ENCODE measurements around the gene NELFA.

NELFA gene

DNA sequence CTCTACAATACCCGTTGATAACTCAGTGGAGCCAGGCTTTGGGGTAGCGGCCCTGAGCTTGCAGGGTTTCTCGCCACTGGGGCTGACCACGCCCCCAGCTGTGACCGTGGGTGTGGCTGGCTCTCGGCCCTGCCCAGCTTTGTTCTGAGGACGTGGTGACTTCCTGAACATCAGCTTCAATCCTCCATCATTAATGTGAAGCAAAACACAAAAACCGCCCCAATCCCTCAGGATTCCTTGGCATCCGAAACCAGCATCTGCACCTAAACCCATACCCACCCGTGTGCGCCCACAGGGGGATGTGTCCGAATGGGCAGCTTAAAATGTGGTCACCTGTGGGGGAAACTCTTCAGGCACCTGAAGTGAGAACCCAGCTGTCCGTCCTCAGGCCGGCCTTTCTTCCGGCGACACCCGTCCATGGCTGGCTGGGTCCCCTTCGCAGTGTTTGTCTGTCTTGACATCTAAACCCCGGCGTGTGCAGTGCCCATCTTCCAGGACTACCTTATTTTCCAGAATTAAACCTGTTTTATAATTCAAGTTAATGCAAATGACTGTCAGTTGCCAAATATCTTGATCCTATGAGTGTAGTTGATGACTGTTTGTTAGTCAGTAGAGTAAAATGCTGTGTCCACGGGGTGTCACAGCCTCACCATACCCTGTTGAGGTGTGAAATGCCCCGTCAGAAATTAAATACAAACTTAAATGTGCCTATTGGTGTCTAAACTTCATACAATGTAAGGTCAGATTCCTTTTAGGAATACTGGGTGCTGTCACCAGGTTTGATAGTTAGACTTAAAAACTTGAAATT is 27.3 kb downstream of the NELFA start:
- DNase-seq = no peak

DNA sequence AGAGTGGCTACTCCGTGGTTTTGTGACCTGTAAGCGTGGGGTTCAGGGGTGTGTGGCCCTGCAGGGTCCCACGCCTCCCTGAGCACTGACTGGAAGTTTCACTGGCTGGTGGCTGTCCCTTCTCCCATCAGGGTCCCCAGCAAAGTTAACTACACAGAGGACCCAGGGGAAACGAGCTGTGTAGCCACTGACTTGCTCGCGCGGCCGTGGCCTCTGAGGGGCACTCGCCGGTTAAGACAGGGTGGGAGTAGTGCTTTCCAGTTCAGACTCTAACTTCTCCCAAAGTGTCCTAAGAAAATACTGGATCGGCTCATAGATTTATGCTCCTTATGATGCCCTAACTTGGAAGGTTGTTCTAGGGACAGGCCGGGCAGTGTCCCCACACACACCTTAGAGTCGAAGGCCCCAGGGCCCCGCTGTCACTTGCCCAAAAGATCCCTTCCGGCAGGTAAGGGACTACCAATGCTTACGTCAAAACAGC is 28.2 kb downstream of the NELFA start:
- no peak for DNase-seq

DNA sequence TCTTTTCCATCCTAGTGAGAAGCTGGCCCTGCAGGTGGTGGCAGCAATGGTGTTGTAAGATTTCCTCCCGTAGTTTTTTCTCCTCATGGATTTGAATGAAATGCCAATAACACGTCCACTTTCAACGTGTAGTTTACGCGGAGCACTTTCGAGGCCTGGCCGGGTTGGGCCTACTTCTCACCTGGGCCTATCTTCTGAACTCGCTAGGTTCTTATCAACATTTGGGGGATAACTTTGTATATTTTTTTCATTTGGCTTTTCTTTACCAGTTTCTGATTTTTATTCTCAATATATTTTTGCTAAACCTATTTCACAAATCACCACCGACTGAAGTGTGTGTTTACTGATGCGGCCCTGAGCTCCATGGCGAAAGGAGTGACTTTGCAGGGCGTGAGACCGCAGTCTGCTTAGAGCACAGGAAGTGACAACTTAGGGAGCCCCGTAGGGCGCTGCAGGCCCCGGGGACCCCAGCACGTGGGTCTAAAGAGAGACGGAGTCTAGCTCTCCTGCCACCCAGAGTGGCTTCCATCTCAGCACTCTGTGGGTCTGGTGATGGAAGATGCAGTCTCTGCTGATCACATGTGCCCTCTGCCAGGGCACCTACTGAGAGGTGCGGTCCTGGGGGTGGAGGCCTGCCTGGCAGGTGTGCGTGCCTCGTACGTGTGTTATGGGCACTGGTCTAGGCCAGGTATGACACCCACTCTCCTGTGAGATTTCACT is 29.1 kb downstream of the NELFA start:
- DNase-seq = no peak

DNA sequence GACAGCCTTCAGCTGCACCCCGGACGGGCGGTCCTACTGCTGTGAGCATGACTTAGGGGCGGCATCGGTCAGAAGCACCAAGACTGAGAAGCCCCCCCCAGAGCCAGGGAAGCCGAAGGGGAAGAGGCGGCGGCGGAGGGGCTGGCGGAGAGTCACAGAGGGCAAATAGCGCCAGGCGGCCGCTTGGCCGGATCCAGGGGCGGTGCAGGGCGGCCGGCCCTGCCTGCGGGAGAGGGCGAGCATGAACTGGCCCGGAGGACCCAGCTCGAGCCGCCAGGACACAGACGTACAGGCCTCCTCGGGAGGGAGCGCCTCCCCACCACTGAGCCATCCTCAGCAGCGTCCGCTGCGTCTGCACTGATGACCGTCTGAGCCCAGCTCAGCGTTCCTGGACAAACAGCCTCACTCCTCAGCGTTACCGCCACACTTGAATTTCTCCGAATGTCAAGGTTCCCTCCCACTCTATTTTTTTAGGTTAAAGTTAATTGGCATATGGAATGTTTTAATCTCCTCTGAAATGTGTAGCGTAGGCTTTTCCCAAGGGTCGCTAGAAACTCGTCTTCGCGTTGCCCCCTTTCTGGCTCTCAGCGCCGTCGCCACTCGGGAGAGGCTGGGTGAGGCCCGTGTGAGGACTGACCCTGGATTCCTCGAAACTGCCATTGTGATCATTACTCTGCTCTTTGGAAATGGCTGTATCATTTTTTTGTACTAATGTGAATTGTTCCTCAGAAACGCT is 29.9 kb downstream of the NELFA start:
- DNase-seq = no peak

DNA sequence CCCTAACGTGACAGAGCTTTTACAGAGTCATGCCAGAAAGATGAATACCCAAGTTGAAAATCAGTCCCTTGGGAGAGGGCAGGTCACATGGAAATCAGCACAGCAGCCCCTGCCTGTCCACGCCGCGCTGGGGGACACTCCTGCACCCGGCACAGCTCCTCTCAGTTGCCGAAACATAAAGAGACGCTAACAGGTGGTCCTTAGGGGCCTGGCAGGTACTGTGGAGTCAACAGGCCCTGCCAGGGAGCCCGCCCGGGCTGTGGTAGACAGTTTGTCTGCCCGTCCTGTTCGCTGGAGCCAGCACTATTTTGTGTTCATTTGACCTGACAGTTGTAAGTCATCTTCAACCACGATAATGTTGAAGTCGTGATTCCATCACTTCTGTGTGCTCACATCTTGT is 30.5 kb downstream of the NELFA start:
- no peak for DNase-seq

DNA sequence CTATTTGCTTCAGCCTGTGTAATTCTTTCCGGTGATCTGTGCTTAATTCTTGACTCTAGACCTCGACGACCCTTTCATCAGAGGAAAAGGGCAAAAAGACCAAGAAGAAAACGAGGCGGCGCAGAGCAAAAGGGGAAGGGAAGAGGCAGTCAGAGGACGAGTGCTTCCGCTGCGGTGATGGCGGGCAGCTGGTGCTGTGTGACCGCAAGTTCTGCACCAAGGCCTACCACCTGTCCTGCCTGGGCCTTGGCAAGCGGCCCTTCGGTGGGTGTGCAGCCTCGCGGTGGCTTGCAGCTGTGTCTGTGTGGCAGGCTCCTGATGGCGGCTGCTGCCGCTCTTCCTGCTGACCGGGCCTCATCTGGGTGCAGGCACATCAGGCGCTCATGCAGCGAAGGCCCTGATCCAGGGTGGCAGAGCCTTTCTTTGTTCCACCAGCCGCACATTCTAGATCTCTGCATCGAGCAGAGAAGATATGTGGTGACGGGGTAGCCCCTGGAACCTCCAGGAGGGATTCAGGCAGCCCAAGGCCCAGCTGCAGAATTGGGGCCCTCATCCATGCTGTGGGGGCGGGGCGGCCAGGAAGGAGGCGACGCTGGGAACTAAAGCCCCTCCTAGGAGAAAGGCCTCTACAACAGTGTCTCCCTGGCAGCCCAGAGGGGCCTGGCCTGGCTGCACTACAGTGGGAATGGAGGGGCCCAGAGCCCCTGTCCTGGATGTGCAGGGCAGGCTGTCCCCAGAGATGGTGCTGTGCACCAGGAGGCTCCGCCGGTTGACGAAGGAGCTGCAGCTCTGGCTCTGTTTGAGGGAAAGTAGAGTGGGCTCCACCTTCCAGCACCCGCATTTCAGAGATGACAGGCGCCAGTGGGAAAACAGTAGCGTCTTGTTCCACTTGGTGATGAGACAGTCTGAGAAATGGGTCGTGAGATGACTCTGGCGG is 32.1 kb downstream of the NELFA start:
- no peak for DNase-seq

DNA sequence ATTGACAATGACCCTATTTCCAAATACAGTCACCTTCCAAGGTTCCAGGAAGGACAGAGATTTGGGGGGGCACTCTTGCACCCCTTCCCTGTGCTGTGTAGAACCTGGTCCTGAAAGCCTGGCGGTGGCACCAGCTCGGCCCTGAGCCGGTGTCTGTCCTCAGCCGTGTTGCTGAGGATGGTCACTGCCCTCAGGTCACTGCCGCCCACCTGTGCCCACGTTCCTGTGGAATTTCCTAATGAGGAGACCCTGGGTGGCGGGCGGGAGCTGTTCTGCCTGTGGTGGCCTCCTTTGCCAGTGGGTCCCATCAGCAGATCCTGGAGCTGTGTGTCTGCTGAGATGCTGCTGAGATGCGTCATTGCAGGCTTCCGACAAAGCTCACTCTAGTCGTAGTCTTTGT is 32.9 kb downstream of the NELFA start:
- no peak for DNase-seq

DNA sequence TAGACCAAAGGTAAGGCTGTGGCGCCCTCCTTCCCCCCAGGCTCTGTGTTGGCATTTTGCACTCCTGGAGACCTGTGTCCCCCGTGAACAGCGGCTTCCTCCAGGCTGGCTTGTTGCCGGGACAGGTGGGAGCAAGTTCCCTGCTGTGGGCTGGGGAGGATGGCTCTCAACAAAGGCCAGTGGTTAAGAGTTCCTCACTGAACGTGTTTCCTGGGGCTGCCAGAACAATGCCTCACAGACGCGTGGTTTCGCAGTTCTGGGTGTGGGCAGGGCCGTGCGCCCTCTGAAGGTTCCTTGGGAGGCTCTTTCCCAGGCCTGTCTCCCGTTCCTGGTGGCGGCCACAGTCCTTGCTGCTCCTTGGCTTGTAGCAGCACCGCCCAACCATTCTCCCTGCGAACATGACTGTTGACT is 33.4 kb downstream of the NELFA start:
- no peak for DNase-seq

DNA sequence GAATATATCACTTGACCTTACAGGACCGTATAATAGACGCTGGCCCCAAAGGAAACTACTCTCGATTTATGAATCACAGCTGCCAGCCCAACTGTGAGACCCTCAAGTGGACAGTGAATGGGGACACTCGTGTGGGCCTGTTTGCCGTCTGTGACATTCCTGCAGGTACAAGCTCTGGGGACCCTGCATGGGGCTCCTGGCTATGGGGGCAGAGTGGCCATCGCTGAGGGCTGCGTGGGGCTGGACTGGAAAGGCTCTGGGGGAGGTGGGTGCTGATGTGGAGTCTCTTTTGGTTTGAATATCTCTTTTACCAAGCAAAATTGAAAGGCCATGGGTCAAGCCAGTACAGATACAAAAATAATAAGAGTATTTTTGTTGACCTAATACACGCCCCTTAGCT is 33.9 kb downstream of the NELFA start:
- DNase-seq = no peak

DNA sequence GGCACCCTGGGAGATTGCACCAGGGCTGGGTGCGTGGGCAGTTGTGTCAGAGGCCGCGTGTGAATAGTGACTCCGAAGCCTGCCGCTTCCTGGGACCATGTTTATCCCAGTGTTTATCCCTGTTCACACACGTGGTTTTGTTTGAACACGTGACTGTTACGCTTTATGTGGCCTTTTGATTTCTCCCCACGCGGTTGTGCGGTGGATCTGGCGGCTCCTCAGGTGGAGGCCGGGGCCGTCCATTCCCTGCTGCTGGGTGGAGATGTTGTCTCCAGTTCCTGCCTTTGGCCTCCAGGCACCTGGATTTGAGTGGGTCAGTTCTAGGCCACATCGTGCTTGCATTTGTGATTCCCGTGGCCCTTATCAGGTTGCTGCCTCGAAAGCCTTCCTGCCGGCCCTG is 35.1 kb downstream of the NELFA start:
- no peak for DNase-seq

DNA sequence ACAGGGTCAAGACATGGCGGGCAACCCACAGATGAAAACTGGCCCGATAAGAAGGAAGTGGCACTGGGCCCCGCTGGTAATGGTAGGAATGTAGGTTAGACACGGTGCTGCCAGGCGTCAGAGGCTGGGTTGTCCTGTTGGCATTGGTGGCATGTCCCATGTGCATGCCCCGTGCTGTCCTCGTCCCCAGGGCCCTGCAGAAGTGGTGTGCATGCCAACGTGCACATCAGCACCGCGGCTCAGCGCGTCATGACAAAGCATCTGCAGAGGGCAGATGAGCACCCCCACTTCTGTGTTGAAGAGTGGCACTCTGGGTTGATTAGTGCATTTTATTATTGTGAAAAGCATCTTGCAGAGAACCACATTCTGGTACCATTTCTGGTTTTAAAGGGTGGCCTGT is 35.6 kb downstream of the NELFA start:
- no peak for DNase-seq

DNA sequence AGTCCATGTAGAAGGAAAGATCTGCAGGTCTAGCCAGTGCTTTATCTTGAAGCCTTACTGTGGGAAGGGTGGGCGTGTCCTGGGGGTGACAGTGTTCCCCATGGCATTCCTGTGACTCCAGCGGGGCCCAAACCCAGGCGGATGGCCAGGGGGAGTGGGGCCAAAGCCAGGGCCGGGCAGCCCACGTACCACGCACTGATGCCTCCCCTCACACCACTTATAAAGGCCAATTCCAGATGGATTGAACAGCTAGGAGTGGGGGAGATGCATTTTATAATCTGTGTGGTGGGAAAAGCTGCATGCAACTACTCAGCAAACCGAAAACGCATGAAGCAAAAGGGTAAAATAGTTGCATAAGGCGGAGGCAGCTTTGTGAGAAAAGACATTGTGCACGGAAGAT is 36.4 kb downstream of the NELFA start:
- no peak for DNase-seq

DNA sequence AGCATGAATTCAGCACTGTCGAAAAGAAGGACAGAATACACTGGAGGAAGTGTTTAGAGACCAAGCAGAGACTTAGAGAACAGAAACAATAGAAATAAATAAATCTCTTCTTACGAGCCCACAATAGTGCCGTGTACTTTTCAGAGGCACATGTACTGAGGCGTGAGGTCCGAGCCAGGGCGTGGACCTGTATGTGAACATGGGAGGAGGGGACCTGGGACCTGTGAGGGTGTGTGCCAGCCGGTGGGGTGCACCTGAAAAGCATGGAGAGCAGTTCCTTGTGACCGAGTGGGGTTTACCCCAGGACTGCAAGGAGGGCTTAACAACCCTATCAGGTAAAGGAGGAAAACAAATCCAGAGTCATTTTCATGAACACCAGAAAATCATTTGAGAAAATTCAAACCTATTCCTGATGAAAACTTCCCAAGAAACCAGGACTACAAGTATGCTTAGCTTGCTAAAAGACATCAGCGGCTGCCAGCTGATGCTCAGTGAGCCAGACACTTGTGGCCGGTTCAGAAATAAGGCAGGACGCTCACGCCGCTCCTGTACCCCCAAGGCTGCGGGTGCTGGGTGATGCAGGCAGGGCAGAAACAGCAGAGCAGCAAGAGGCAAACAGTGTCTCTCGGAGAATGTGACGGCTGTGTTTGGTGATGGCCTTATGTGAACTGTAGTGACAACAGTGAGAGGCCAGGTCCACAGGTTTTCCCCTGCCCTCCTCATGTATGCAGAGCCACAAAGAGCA is 37.1 kb downstream of the NELFA start:
- DNase-seq = no peak

DNA sequence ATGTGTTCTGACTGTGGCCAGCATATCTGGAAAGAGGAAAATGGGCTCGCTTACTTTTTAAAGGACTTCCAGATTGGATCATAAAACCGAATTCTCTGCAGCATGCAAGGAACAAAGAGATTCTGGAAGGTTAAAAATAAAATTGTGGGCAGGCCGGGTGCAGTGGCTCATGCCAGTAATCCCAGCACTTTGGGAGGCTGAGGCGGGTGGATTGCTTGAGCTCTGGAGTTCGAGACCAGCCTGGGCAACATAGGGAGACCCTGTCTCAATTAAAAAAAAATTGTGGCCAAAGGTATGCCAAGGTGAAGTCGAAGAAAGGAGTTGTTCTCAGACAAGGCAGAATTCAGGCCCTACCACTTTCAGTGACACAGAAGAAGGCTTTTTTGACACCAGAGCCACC is 37.8 kb downstream of the NELFA start:
- no peak for DNase-seq

DNA sequence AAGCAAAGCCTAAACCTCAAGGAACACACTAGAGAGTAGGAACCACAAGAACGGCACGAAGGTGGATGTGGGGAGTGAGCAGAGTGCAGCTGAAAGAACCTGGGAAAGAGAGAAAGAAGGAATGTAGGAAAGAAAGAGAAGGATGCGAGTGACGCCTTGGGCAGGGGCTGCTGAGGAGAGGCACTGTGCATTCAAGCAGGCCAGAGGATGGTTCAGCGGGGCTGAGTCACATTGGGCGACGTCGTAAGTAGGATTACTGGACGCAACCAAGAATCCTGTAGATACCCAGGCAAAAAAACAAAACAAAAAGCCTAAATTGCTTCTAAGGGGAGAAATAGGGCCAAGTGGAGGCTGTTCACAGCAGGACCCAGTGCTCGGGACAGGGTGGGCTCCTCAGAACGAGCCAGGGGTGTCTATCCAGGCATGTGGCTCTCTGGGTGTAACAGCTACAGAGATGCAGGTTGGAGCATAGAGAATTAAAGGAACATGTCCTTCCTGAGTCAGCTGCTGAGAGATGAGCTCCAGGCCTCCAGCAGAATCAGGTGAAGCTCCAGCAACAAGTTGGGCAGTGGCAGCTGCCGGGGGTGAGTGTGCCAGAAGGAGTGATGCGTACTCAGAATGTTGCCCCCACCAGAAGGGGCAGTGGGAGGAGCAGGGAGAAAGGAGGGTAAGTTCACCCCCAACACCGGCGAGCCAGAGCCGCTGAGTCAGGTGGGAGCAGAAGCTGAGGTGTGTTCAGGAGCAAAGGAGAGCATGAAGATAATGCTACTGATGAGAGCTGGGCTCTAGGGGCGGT is 38.6 kb downstream of the NELFA start:
- DNase-seq = no peak

DNA sequence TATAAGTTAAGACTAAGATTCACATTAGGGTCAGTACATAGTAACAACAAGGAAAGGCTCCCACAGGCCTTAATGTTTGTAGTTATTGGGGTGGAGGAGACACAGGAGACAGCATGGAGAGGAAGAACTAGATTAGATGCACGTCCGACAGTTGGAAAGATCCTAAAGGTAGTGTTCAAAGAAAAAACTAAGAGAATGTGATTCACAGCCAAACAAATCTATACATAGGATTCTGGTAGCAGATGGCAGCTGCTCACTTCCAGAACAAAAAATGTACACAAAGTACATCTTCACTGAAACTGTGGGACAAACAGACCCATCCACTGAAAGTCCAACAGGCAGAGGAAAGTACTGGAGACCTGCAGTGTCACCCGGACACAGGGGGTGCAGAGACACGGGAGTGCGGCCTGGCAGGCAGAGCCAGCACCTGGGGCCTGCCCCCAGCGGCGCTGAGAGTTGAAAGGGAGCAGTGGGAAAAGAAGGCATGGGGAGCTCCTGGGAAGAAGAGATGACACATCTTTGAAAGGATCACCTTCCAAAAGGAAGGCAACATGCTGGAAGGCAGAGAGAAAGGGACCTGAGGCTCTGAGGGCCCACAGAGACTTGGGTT is 40.0 kb downstream of the NELFA start:
- no peak for DNase-seq

DNA sequence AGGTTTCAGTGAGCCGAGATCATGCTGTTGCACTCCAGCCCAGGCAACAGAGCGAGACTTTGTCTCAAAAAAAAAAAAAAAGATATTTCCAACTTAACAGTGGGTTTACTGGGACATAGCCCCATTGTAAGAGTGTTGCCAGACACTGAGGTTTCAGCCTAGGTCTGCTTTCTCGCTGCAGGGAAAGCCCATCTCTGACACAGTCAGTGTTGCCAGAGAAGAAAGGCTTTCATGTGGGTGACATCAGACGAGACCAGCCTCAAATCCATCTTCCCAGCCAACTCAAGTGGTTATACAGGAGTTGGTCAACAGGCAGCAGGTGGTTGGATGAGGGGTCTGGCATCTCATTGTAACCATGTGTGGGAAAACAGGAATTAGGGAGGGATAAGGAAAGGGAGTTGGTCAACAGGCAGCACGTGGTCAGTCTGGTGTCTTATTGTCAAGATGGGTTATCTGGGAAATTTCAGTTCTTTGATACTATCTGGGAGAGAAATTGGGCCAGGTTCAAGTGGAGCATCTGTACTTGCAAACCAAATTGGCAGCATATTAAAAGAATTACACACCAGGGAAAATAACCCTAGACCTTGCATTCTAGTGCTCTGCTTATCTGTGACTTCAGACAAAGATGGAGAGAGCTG is 41.1 kb downstream of the NELFA start:
- no peak for DNase-seq

DNA sequence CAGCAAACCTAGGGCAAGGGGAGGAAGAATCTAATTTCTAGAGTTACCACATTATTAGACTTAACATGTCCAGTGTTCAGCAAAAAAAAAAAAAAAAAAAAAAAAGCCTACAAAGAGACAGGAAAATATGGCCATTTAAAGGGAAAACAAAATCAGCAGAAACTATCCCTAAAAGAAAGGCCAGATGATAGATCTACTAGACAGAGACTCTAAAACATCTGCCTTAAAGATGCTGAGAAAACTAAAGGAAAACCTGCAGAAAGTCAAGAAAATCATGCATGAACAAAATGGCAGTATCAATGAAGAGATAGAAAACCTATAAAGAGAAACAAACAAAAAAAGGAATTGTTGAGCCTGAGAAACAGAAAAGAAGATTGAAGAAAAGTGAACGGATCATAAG is 43.8 kb downstream of the NELFA start:
- DNase-seq = no peak

DNA sequence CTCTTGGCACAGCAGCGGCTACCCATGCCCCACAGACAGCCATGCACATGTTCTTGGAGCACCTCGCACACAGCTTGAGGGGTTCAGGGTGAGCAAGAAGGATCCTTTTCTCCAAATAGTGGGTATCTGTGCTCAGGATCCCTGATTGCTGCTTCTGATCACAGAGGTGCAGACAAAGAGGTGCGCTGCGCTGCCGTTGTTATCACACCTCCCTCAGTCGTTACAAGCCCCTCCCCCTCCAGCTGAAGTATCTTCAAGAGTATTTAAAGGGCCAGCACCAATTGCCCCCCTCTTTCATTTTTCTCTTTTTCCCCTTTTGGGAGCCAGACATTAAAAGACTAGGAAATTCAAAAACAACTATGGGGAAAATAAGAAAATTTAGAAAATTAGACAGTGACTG is 44.3 kb downstream of the NELFA start:
- DNase-seq = no peak

DNA sequence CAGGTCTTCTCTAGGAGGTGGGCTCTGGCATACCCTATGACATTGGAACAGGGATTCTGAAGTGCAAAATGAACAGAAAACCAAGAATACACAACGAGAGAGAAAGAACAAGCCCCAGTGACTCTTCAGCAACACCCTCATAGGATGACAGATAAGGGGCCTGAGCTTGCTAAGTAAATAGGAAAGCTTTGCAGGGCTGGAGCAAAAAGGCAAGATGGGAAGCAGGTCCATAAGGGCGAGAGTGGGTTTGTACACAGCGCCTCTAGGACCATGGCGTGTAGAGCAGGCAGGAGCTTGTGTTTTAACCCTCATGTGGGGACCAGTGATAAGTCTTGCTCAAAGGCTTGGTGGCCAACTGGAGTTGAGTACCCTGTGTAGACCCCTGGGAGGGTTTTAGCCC is 45.8 kb downstream of the NELFA start:
- no peak for DNase-seq

Data from NCI-H1092 (cell line).